Smooth muscle cell (in vitro differentiated cells): ENCODE data around the gene TLR6. TPM values are rescaled to one million over a fixed set of nuclear protein-coding genes. Genes with fewer than 3 reads are reported as not detected.

ENCODE experiments used
- DNase-seq: peaks from one replicate; lab custom pipeline; 2025; ENCODE audit not compliant: unreplicated experiment; lab: John Stamatoyannopoulos, UW
- H2AFZ ChIP-seq: fragments of 200-600 bp; sonication (generic); 2 replicates; pipeline ENCODE4 v1.6.0; 2016; ENCODE audit warnings: antibody characterized with exemption, low read depth, mild to moderate bottlenecking
- H3F3A ChIP-seq: fragments of 200-600 bp; sonication (generic); 2 replicates; pipeline ENCODE4 v1.6.0; 2017; ENCODE audit warnings: antibody characterized with exemption, low read depth
- H3K27ac ChIP-seq: fragments of 200-600 bp; sonication (generic); 2 replicates; pipeline ENCODE4 v1.5.1; 2016; ENCODE audit warnings: low read depth, mild to moderate bottlenecking
- H3K27me3 ChIP-seq: fragments of 200-600 bp; sonication (generic); 2 replicates; pipeline ENCODE4 v1.6.1; 2016; ENCODE audit warnings: low read depth, mild to moderate bottlenecking
- H3K36me3 ChIP-seq: fragments of 200-600 bp; sonication (generic); 2 replicates; pipeline ENCODE4 v1.5.1; 2016; ENCODE audit warnings: low read depth
- H3K4me1 ChIP-seq: fragments of 200-600 bp; sonication (generic); 2 replicates; pipeline ENCODE4 v1.5.1; 2016; ENCODE audit warnings: low read depth
- H3K4me2 ChIP-seq: fragments of 200-600 bp; sonication (generic); 2 replicates; pipeline ENCODE4 v1.6.0; 2016; ENCODE audit warnings: mild to moderate bottlenecking
- H3K4me3 ChIP-seq: fragments of 200-600 bp; sonication (generic); 2 replicates; pipeline ENCODE4 v1.5.1; 2016; ENCODE audit warnings: mild to moderate bottlenecking
- H3K79me2 ChIP-seq: fragments of 200-600 bp; sonication (generic); 2 replicates; pipeline ENCODE4 v1.6.0; 2016; ENCODE audit warnings: low read depth, mild to moderate bottlenecking
- H3K9ac ChIP-seq: fragments of 200-600 bp; sonication (generic); 2 replicates; pipeline ENCODE4 v1.6.0; 2016; ENCODE audit warnings: low read depth
- H3K9me3 ChIP-seq: fragments of 200-600 bp; sonication (generic); replicated peaks from 2 replicates; pipeline ENCODE4 v1.5.1; 2016; ENCODE audit warnings: low read depth
- H4K20me1 ChIP-seq: fragments of 200-600 bp; sonication (generic); 2 replicates; pipeline ENCODE4 v1.6.0; 2016; ENCODE audit warnings: low read depth
- WGBS: methylation state at CpG from one replicate; pipeline ENCODE4 v1.1.7; 2016; ENCODE audit warnings: low lambda C conversion rate; 5-methylcytosine and 5-hydroxymethylcytosine counted together
- polyA plus RNA-seq: library from polyadenylated mRNA; unstranded; fragments of >200 nt; fragmentation: Nextera tagmentation; extraction: Ambion mirVana; gene quantifications from 2 replicates; pipeline ENCODE4 v1.2.1, GENCODE V29; 2016
- total RNA-seq: library from RNA; depleted of rRNA; stranded (reverse); fragments of >200 nt; gene quantifications from 2 replicates; pipeline ENCODE4 v1.2.3, GENCODE V29; 2014
- TF ChIP-seq, protein P1 (sequence below): fragments of 200-600 bp; sonication (generic); IDR thresholded peaks from 2 replicates; pipeline ENCODE4 v1.5.1; 2017; ENCODE audit warnings: borderline replicate concordance, mild to moderate bottlenecking, antibody characterized with exemption; ENCODE audit not compliant: insufficient read depth, poor library complexity, severe bottlenecking

The TLR6 gene
- total and polyA plus RNA-seq, 2 experiments from 2014 or later = 0.17 to 4.4 TPM

DNA sequence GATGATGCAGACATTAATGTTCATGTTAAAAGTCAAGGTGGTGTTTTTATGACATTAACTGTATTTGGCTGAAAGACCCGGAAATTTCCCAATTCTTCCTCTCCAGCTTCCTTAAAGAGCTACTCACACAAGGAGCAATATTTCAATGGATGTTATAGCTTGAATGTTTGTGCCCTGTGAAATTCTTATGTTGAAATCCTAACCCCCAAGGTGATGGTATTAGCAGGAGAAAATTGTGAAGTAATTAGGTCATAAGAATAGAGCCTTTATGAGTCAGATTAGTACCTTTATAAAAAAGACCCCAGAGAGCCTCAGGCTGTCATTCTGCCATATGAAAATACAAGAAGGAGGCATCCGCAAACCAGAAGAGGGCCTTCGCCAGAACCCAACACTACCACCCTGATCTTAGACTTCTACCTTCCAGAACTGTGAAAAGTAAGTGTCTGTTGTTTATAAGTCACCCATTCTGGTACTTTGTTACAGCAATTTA is 55.6 kb downstream of the TLR6 start:
- H3K9ac ChIP-seq = no peak overlapping the region

DNA sequence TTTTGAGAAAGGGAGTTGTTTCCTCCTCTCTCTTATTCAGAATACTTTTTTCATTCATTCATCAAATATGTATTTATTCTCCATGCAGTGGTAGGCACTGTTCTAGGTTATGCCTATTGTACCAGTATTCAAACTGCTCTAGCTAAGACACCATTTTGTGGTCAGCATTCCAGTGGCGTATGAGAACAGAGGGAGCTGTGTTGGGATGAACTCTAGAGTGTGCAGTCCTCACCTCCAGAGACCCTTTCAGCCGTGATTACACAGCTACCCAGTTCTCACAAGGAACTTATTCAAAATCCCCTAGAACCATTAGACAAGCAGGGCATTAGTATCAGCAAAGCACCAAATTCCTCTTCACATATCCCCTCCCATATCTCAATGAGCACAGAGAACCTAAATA is 56.3 kb downstream of the TLR6 start:
- H3K27me3 ChIP-seq = no peaks in the 10 kb centered on the region
- no peak overlapping the region for H3K27ac ChIP-seq
- 91% methylated on average over 2 of the region's 2 CpGs for WGBS
- no peak overlapping the region for H2AFZ ChIP-seq
- TF ChIP-seq, protein P1, sequence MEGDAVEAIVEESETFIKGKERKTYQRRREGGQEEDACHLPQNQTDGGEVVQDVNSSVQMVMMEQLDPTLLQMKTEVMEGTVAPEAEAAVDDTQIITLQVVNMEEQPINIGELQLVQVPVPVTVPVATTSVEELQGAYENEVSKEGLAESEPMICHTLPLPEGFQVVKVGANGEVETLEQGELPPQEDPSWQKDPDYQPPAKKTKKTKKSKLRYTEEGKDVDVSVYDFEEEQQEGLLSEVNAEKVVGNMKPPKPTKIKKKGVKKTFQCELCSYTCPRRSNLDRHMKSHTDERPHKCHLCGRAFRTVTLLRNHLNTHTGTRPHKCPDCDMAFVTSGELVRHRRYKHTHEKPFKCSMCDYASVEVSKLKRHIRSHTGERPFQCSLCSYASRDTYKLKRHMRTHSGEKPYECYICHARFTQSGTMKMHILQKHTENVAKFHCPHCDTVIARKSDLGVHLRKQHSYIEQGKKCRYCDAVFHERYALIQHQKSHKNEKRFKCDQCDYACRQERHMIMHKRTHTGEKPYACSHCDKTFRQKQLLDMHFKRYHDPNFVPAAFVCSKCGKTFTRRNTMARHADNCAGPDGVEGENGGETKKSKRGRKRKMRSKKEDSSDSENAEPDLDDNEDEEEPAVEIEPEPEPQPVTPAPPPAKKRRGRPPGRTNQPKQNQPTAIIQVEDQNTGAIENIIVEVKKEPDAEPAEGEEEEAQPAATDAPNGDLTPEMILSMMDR = no peak
- H3K4me2 ChIP-seq = no peak overlapping the region
- H3K79me2 ChIP-seq = no peaks in the 10 kb centered on the region
- no peak overlapping the region for H3K4me3 ChIP-seq
- H4K20me1 ChIP-seq = no peaks in the 10 kb centered on the region
- DNase-seq = no peak
- H3K9ac ChIP-seq = no peak overlapping the region
- no peaks in the 10 kb centered on the region for H3K9me3 ChIP-seq
- no peaks in the 10 kb centered on the region for H3K4me1 ChIP-seq
- no peaks in the 10 kb centered on the region for H3F3A ChIP-seq
- no peaks in the 10 kb centered on the region for H3K36me3 ChIP-seq

More for the DNA sequence above, 55.6 kb downstream of the TLR6 start:
- Histone ChIP-seq H3K4me2 (no peak overlapping the region), H3F3A (no peaks in the 10 kb centered on the region), H3K27me3 (no peaks in the 10 kb centered on the region), H3K36me3 (no peaks in the 10 kb centered on the region), H3K27ac (no peak overlapping the region), H2AFZ (no peak overlapping the region), H3K4me1 (no peaks in the 10 kb centered on the region), H3K79me2 (no peaks in the 10 kb centered on the region), H3K9me3 (no peaks in the 10 kb centered on the region), H3K4me3 (no peak overlapping the region), H4K20me1 (no peaks in the 10 kb centered on the region)
- DNase-seq = no peak
- 94% methylated on average over 3 of the region's 3 CpGs for WGBS
- TF ChIP-seq, protein P1 = no peak

DNA sequence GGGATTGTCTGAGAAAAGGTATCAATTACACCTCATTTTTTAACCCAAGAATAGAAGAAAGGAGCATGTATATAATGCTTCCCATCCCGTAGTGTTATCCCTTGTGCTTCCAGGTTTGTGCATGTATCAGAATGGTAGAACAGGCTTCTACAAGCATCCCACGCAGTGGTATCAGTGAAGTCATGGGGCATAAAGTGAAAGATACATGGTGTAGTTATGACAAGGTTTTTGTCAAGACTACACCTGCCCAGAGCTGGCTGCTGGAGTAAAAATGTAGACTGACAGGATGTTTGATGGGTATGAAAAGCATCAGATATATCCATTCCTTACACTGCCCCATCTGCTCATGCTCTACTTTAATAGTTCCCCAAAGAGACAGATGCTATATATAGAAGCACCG is 61.5 kb downstream of the TLR6 start:
- TF ChIP-seq, protein P1 = no peak
- no peak for DNase-seq
- no peaks in the 10 kb centered on the region for H3F3A ChIP-seq
- no peak overlapping the region for H3K9ac ChIP-seq
- H3K27ac ChIP-seq = no peak overlapping the region
- no peaks in the 10 kb centered on the region for H4K20me1 ChIP-seq
- H3K36me3 ChIP-seq = no peaks in the 10 kb centered on the region
- H2AFZ ChIP-seq = no peak overlapping the region
- 92% methylated on average over 3 of the region's 3 CpGs for WGBS
- no peaks in the 10 kb centered on the region for H3K9me3 ChIP-seq
- no peaks in the 10 kb centered on the region for H3K4me1 ChIP-seq
- no peak overlapping the region for H3K4me2 ChIP-seq
- no peak overlapping the region for H3K4me3 ChIP-seq
- H3K27me3 ChIP-seq = no peaks in the 10 kb centered on the region
- H3K79me2 ChIP-seq = no peaks in the 10 kb centered on the region

DNA sequence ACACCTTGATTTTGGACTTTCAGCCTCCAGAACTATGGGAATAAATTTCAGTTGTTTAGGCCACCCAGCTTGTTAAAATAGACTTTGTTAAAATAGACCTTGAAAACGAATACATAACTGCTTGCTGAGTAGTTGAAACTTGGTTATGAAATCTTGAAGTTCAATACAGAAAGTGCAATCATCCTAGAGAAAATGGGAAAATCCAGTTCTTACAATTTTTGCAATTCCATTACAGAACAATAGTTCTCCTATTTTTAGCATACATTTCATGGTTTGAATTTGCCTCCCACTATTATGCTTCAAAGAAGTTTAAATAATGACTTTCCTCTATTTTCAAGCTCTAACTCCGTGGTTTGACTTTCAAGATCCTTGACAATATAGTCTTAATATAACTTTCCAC is 62.6 kb downstream of the TLR6 start:
- Histone ChIP-seq H3K9me3 (no peaks in the 10 kb centered on the region), H3K4me2 (no peak overlapping the region), H3F3A (no peaks in the 10 kb centered on the region), H4K20me1 (no peaks in the 10 kb centered on the region), H3K27me3 (no peaks in the 10 kb centered on the region), H3K9ac (no peak overlapping the region), H3K36me3 (no peaks in the 10 kb centered on the region), H3K4me3 (no peak overlapping the region), H2AFZ (no peak overlapping the region), H3K79me2 (no peaks in the 10 kb centered on the region), H3K4me1 (no peaks in the 10 kb centered on the region), H3K27ac (no peak overlapping the region)
- TF ChIP-seq, protein P1 = no peak
- 82% methylated on average over 2 of the region's 2 CpGs for WGBS
- no peak for DNase-seq
